Measurements from ENCODE around the gene XCR1.
"Not testable (repeated sequence)": the region's sequence is repeated elsewhere in the genome, so short reads cannot be mapped to it uniquely, and the experiment has no call there.

The XCR1 gene

DNA sequence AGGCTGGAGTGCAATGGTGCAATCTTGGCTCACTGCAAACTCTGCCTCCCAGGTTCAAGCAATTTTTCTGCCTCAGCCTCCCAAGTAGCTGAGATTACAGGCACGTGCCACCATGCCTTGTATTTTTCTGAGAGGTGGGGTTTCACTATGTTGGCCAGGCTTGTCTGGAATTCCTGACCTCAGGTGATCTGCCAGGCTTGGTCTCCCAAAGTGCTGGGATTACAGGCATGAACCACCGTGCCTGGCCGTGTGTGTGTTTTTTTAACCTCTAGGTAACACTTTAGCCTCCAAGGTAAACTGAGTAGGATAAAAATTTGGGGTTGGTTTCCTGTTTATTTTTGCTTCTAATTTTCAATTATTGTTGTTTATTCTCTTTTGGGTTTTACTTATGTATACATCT is 10.8 kb upstream of the XCR1 start:
- DNase-seq, result not testable (repeated sequence)

DNA sequence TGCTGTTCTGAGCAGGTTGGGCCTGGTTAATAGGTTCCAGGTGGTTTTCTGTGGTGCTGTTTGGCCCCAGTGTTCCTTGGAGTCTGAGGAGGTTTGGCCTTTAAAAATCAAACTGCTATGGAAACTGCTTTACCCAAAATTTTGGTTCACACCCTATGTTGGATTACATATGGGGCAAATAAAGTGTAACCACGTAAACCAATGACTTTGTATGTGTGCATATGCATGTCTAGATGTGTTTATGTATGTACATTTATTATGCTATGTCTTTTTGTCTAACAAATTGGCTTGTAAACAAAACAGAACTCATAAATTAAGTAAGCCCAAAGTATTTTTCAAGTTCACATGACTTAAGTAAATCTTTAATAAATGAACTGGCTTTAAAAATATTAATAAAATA is 8.9 kb upstream of the XCR1 start:
- no peak for DNase-seq

DNA sequence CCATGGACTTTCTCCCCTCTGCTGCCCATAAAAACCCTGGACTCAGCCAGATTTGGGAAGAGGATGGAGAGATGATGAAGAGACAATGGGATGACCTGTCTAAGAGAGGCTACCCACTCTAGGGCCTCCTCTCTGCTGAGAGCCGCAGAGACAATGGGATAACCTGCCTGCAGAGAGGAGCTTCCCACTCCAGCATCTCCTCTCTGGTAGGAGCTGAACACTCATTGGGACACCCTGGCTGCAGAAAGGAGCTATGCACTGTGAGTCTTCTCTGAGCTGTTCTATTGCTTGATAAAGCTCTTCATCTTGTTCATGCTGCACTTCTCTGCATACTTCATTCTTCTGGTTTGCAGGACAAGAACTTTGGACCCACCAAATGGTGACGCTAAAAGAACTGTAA is 4.5 kb upstream of the XCR1 start:
- DNase-seq, result no peak

DNA sequence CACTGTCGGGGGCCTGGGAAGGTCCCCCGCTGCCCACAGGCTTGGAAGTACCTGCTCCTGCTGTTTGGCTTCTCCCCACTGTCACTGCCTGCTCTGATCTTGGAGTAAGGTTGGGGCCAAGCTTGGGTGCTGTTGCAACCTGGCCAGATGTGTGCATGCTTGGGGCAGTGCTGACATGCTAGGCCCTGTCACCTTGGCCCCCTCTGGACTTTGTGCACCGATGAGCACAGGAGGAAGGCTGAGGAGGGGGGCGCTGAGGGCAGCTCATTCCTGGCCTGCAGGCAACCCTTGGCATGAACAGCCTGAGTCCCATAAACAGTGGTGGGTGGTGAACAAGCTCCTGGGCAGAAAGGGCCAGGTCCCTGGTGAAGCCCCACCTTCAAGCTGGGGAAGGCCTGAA is 4.0 kb upstream of the XCR1 start:
- DNase-seq, result no peak

DNA sequence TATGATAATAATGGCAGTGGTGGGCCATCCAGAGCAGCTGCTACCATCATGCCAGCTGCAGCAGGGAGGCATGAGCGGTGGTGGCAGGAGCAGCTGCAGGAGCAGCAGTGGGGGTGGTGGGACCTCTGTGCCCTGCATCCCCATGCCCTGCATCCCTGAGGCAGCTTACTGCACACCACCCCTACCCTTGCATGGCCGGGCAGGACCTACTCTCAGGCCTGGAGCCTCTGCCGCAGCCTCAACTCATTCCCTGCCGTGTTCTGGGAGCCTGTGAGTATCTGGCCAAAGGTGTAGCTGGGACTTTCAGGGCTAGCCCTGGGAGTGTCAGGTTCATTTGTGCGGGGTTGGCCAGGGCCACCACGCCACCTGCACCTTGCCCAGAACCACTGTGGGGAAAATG is 3.3 kb upstream of the XCR1 start:
- DNase-seq, result no peak

DNA sequence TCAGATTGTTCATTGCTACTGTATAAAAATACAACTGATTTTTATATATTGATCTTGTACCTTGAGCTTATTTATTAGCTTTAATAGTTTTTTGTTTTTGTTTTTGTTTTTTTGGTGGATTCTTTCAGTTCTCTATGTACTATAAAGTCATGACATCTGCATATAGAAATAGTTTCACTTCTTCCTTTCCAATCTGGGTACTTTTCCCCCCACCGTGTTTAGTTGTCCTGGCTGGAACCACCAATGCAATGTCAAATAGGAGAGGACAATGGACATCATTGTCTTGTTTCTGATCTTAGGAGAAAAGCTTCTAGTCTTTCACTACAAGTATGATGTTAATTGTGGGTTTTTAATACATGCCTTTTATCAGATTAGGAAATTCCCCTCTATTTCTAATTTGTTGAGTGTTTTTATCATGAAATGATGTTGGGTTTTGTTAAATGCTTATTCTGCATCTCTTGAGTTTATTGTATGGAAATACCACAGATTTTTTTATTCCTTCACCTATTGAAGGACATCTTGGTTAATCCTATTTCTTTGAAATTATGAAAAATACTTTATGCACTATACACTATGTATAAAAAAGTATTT is 2.8 kb upstream of the XCR1 start:
- DNase-seq, result no peak

DNA sequence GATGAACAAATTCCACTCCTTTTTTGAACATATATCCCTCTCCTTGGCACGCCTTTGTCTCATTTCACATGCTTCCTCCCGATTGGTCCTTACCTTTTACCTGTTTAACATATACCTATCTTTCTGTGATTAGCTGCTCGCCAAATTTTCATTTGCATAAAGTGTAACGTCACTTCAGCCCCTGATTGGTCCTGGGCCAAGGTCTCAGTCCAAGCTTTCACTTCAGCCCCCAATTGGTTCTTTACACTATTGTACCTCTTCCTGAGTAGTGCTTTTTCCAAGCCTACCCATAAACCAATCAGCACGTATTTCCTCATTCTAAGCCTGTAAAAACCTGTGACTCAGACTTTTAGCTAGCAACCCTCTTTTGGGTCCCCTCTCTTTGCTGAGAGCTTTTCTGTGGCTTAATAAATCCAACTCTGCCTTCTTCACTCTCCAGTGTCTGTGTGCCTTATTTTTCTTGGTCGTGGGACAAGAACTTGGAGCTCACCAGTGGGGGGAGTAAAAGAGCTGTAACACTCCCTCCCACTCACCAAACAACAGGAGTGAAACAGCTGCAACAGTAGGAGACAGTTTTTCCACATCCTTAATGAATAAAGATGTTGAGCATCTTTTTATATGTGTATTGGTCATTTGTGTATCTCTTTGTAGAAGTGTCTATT is 584 bp upstream of the XCR1 start:
- no peak for DNase-seq

DNA sequence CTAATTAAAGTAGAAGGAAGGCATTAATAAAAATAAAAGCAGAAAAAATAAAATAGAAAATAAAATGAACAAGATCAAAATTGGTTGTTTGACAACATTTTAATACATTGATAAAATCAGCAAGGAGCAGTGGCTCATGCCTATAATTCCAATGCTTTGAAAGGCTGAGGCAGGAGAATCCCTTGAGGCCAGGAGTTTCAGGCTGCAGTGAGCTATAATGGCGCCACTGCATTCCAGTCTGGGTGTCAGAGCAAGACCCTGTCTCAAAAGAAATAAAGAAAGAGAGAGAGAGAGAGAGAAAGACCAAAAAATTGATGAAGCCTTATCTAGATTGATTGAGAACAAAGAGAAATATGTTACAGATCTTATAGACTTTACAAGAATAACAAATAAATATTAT is 2.1 kb downstream of the XCR1 start:
- DNase-seq, result no peak

DNA sequence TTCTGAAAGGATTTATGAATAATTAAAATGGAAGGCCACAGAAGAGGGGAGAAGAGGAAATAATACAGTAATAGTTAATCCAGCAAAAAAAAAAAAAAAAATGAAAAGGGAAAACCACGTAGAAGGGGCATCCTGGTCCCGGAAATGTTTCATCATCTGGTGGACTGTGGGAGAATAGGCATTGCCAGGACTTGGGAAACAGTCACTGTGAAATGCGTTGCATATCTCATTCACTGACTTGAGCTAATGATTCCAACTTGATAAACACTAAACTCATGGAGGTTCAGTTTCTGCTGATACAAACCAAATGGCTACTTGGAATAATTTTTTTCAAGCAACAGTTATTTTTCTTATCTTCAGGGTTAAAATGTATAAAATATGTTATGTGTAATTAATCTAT is 3.2 kb downstream of the XCR1 start:
- no peak for DNase-seq

DNA sequence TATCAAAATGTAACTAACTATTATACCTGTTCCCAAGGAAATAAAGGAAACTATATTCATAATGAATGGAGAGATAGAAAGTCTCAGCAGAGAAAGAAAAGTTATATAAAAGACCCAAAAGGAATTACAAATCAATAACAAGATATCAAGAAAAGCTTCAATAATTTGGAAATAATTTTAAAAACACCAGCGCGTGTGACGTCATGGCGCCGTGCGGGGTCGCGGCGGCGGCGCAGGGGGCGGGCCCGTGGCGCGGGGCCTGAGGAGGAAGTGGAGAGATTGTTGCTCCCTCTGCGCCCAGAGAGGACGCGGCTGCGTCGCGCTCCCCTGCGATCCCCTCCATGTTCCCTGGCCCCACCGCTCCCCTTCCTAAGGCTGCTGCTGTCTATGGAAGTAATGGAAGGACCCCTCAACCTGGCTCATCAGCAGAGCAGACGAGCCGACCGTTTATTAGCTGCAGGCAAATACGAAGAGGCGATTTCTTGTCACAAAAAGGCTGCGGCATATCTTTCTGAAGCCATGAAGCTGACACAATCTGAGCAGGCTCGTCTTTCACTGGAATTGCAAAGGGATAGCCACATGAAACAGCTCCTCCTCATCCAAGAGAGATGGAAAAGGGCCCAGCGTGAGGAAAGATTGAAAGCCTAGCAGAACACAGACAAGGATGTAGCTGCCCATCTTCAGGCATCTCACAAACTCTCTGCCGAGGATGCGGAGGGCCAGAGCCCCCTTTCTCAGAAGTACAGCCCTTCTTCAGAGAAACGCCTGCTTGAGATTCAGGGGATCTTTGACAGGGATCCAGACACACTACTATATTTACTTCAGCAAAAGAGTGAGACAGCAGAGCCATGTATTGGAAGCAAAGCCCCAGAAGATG is 4.1 kb downstream of the XCR1 start:
- no peak for DNase-seq

DNA sequence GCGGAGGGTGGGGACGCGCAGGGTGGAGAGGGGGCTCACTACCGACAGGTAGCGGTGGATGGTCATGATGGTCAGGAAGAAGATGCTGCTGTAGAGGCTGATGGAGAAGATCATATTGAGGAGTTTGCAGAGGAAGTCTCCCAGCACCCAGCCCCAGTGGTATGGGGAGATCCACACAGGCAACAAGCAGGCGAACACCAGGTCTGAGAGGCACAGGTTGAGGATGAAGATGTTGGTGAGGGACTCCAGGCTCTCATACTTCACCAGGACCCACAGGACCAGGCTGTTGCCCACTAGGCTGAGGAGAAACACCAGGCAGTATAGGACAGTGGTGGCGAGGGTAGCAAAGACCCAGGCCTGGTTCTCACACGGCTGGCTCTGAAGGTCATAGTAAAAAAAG is 5.8 kb downstream of the XCR1 start:
- no peak for DNase-seq

DNA sequence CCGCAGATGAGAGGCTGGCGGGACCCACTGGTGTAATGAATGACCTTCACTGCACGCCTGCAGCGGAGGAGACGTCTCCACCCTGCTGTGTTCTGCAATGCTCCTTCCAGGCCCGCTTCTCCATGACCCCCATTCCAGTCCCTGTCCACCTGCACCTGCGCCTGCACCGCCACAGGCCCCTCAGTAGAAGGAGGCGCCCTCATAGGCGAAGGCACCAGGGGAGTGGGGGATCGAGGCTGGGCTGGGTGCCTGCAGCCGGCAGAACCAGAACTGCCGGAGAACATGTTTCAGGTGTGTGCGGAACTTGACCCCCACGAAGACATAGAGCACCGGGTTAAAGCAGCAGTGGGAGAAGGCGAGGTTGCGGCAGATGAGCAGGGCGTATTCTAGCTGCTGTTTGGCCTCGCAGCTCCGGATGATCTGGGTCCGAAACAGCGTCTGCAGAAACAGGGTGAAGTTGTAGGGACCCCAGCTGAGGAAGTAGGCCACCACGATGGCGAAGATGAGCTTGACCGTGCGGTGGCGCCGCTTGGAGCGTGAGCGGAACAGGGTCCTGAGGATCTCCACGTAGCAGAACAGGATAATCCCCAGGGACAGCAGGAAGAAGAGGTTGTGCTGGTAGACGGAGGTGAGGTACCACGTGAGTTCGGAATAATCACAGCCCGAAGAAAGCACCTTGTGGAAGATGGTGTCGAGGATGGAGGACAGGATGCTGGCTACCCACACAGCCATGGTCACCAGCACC is 6.3 kb downstream of the XCR1 start:
- DNase-seq, result no peak

DNA sequence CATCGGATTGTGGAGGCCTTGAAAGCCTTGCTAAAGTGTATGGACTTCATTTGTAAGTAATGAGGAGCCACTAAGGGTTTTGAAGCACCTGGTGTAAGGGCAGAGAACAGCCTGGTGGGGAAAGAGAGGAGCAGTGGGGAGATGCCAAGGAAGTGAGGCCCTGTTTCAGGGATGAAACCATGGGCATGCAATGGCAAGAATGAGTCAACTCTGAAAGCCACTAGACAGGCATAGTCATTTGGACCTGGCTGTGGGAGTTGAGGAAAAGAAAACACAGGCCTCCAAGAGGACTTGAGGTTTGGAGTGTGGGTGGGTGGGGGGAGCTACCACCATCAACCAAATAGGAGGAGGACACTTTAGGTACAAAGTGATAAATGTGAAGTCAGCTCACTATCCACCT is 7.6 kb downstream of the XCR1 start:
- no peak for DNase-seq

DNA sequence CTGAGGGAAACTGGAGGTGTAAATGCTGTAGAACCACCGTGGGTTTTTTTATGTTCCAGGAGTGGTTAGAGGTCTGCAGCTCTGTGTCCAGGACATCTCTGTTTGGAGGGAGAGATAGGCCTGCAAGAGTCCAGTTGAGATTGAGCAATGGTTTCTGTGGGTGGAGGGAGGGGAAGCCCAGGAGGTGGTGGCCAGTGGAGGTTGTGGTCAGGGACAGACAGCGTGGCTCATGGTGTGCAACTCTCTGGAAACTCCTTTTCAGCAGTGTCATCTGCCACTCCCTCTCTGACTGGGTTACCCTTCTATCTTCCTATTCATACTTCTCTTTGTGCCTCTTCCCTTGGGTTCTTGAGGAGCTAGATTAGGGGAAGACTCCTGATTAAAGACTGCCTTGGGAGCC is 9.6 kb downstream of the XCR1 start:
- no peak for DNase-seq

DNA sequence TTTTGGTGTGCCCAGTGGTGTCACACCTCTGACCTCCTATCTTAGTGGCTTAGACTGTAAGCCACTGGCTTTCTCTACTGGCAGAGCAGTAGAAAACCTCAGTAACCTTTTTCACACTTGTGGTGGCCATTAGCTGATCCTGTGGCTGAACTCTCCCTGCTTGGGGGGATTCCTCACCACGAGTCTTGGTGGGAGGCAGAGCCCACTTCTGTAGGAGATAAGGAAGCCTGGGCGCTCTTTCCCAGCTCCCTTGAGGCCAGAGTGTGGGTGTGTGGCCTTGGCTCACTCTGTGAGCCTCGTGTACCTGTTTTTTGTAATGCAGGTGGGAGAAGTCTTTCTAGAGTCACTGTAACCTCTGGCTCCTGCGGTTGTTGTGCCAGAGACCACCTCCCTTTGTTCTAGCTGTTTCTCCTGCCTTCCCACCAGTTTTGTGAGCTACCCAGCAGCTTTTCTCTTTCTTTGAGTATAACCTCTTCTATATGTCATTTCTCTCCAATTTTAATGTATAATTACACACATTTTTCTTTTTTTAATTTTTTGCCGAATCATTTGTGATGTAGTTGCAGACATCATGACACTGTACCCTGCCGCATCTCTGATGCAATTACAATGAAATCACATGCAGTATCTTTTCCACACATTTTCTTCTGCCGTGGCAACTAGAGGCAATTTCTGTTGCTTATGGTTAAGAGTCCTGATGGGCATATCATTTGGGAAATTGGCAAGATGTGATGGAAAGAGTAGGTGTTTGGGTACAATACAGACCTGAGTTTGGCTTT is 13.8 kb downstream of the XCR1 start:
- no peak for DNase-seq

DNA sequence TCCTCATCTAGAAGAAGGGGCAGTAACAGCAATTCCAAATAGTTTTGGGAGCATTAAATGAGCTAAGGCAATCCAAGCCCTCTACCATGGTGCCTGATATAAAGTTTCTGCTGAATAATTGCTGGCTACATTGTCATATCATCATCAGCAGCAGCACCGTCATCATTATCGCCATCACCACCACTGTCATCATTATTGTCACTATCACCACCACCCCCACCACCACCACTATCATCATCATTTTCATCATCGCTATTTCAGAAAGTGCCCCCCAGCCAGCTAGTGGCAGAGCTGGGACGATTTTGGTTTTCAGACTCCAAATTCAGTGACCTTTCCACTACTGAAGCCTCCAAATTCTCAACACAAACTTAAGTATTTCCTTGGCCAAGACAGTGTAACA is 15.0 kb downstream of the XCR1 start:
- no peak for DNase-seq

DNA sequence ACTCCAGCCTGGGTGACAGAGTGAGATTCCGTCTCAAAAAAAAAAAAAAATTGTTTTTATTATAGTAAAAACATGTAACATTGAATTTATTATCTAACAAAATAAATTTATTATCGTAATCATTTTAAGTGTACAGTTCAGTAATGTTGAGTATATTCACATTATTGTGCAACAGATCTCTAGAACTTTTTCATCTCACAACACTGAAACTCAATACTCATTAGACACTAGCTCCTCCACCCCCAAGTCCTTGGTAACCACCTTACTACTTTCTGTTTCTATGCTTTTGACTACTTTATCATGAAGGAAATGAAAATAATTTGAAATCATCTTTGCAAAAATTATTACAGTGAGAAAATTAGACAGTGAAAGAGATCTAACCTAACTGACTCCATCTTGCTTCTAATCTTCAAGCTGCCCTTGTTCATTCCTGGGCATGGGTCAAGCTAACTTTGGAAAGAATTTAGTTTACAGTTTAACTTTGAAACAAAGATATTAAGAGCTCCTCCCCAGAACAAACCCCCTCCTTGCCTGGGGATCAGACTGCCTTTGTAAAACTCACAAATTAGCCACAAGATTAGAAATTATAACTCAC is 16.7 kb downstream of the XCR1 start:
- DNase-seq, result no peak

DNA sequence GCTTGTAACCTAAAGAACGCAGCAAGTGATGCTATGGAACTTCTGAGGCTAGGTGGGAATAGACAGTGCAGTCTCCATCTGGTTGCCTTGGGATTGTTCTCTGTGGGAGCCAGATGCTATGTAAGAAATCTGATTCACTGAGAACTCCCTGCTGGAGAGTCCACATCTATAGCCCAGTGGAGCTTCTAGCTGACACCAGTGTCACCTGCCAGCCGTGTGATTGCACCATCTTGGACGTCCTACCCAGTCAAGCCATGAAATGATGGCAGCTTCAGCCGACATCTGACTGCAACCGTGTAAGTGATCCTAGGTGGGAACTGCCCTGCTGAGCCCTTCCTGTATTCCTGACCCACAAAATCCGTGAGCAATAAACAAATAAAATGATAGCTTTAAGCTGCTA is 19.2 kb downstream of the XCR1 start:
- DNase-seq, result no peak

DNA sequence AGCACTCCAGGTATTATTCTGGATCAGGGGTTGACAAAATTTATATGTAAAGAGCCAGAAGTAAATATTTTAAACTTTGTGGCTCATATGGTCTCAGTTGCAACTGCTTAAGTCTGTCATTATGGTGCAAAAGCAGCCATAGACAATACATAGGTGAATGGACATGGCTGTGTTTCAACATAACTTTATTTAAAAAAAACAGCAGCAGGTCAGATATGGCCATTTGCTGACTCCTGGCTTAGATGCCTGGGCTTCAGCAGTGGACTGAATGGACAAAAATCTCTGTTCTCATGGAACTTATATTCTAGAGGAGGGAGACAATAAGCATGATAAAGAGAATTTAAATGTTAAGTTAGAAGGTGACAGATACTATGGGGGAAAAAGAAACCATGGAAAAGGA is 20.0 kb downstream of the XCR1 start:
- no peak for DNase-seq

DNA sequence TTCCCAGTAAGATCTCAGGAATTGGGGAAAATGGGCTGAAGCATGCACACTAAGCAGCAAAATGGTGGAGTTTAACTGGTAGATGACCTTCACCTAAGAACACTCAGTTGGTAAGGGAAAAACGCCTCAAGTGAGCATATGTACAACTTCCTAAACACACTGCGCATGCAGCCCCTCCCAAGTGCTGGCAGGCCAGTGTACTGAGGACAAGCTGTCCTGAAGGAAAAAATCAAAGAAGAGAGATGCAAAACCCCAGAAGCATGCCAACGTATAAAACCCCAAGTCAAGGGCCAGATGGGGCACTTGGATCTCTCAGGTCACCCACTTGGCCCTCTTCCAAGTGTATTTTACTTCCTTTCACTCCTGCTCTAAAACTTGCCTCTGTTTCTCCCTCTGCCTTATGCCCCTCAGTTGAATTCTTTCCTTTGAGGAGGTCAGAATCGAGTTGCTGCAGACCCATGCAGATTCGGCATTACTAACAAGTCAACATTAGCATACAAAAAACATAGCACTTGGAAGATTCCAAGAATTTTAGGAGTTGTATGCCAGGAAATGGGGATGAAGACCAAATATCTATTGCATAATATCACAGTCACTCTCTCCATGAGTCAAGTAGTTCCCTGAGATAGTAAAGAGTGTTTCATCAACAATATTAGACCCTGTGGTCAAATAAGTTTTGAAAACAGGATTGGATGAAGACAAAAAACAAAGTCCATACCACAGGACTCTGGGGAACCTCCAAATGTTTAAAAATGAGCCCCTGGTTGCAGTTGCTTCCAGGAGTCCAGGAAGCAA is 20.8 kb downstream of the XCR1 start:
- no peak for DNase-seq

DNA sequence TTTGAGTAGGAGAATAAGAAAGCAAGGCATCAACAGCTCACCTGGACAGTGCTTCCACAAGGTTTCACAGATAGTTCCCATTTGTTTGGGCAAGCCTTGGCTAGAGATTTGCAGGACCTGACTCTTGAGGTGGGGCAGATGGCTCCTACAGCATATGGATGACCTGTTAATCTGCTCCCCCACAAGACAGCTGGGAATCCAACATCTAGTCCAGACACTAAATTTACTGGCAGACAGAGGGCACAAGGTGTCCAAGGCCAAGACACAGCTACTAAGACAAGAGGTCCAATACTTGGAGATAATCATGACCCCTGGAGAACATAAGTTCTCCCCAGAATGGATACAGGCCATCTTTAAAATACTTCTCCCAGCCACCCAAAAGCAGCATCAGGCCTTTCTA is 23.6 kb downstream of the XCR1 start:
- DNase-seq, result not testable (repeated sequence)

DNA sequence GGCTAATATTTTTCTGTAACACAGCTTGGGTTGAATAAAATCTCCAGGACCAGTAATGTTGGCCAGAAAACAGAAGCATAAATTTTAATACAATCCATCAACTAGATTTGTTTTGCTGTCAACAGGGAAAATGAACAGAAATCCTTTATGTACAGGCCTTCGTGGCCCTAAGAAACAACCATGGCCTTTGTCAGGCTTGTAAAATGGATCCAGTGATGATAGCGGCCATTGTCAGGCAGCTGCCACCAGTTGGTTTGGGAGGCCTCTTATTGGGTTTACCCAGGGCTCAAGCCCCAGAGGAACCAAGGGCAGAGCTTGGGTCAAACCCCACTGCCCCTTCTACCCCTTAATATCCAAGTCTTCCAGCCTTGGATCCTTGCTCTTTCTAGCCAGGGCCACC is 26.1 kb downstream of the XCR1 start:
- DNase-seq, result no peak
